Fibroblast of lung (primary cell): ENCODE data around the gene FGF16. TPM values are rescaled to one million over a fixed set of nuclear protein-coding genes. Genes with fewer than 3 reads are reported as not detected.

Experiments used
- DNase-seq, 2 donors: peaks; one replicate each; pipeline versions ENCODE4 v3.0.0 to v3.0.0-alpha.2; 2010; ENCODE audit warnings: low read depth in 2 of 2
- H2AFZ ChIP-seq: 2 replicates; pipeline ENCODE4 v1.5.1; 2012; ENCODE audit warnings: low read length, control low read depth, inconsistent platforms
- H3K27ac ChIP-seq: 2 replicates; pipeline ENCODE4 v1.5.1; 2011; ENCODE audit warnings: low read length, control low read depth; ENCODE audit not compliant: insufficient read depth
- H3K27me3 ChIP-seq: 2 replicates; pipeline ENCODE4 v1.5.1; 2011; ENCODE audit warnings: mild to moderate bottlenecking, low read length; ENCODE audit not compliant: control insufficient read depth, insufficient read depth
- H3K36me3 ChIP-seq: 2 replicates; pipeline ENCODE4 v1.5.1; 2011; ENCODE audit warnings: low read length; ENCODE audit not compliant: control insufficient read depth, insufficient read depth
- H3K4me1 ChIP-seq: 2 replicates; pipeline ENCODE4 v1.5.1; 2011; ENCODE audit warnings: low read length; ENCODE audit not compliant: control insufficient read depth, insufficient read depth; ENCODE audit errors: extremely low read depth
- H3K4me2 ChIP-seq: 2 replicates; pipeline ENCODE4 v1.5.1; 2011; ENCODE audit warnings: low read length, control low read depth; ENCODE audit not compliant: insufficient read depth; ENCODE audit errors: extremely low read depth
- H3K4me3 ChIP-seq, 4 experiments: fragments of 200-600 bp in 1 of 4; sonication (generic) in 1 of 4; replicated peaks in 1 of 4; 2 replicates each; pipeline ENCODE4 v1.5.1; 2011 to 2016; ENCODE audit warnings: low read length in 4 of 4, low read depth in 3 of 4, mild to moderate bottlenecking in 3 of 4, control low read depth in 2 of 4, inconsistent platforms in 1 of 4, mixed read lengths in 1 of 4; ENCODE audit not compliant: insufficient read depth in 1 of 4; ENCODE audit errors: control extremely low read depth in 1 of 4
- H3K79me2 ChIP-seq: 2 replicates; pipeline ENCODE4 v1.5.1; 2012; ENCODE audit warnings: mild to moderate bottlenecking, low read length, inconsistent platforms; ENCODE audit not compliant: control insufficient read depth, insufficient read depth
- H3K9ac ChIP-seq: 2 replicates; pipeline ENCODE4 v1.5.1; 2011; ENCODE audit warnings: mild to moderate bottlenecking, low read length, control low read depth; ENCODE audit not compliant: insufficient read depth
- H3K9me3 ChIP-seq: 2 replicates; pipeline ENCODE4 v1.5.1; 2012; ENCODE audit warnings: low read depth, low read length; ENCODE audit not compliant: control insufficient read depth, insufficient read depth
- H4K20me1 ChIP-seq: 2 replicates; pipeline ENCODE4 v1.5.1; 2011; ENCODE audit warnings: low read length; ENCODE audit not compliant: control insufficient read depth, insufficient read depth; ENCODE audit errors: extremely low read depth
- EZH2 ChIP-seq: IDR thresholded peaks from 2 replicates; pipeline ENCODE4 v1.5.1; 2012; ENCODE audit warnings: low read length, control low read depth, mild to moderate bottlenecking; ENCODE audit errors: missing control alignments
- polyA plus RNA-seq, 2 donors: library from polyadenylated mRNA; depleted of rRNA in 1 of 2; stranded (reverse) in 1 of 2; unstranded in 1 of 2; fragments of >200 nt; gene quantifications; 2 replicates each; pipeline ENCODE4 v1.2.1, GENCODE V29; 2011 to 2012; ENCODE audit warnings: missing spikeins in 1 of 2
- total RNA-seq: library from RNA; depleted of rRNA; stranded (reverse); fragments of >200 nt; gene quantifications from 2 replicates; pipeline ENCODE4 v1.2.1, GENCODE V29; 2014
- TF ChIP-seq, protein P1 (sequence below), 2 donors: IDR thresholded peaks in 1 of 2; conservative IDR thresholded peaks in 1 of 2; 1 replicate in 1 of 2; 2 replicates in 1 of 2; pipeline ENCODE4 v1.5.1; 2011 to 2012; ENCODE audit warnings: low read length in 2 of 2, control low read depth in 1 of 2, inconsistent platforms in 1 of 2, low read depth in 1 of 2, mild to moderate bottlenecking in 1 of 2

The FGF16 gene
- total and polyA plus RNA-seq, 2 donors (not counting 1 experiment from before 2014, with no cell fraction given), result not detected

GRCh38 chrX:77428551-77428950, 18.6 kb upstream of the FGF16 start:
- H3K4me1 ChIP-seq, result peaks cover 4% of the 10 kb centered on the region
- H2AFZ ChIP-seq, result no peak overlapping the region
- H3K36me3 ChIP-seq, result no peaks in the 10 kb centered on the region
- H3K9ac ChIP-seq, result no peak overlapping the region
- no peaks in the 10 kb centered on the region for H3K27me3 ChIP-seq
- DNase-seq, result no peak
- no peaks in the 10 kb centered on the region for H3K9me3 ChIP-seq
- H4K20me1 ChIP-seq, result no peaks in the 10 kb centered on the region
- H3K4me2 ChIP-seq, result no peak overlapping the region
- TF ChIP-seq EZH2, result no peak
- TF ChIP-seq, protein P1, sequence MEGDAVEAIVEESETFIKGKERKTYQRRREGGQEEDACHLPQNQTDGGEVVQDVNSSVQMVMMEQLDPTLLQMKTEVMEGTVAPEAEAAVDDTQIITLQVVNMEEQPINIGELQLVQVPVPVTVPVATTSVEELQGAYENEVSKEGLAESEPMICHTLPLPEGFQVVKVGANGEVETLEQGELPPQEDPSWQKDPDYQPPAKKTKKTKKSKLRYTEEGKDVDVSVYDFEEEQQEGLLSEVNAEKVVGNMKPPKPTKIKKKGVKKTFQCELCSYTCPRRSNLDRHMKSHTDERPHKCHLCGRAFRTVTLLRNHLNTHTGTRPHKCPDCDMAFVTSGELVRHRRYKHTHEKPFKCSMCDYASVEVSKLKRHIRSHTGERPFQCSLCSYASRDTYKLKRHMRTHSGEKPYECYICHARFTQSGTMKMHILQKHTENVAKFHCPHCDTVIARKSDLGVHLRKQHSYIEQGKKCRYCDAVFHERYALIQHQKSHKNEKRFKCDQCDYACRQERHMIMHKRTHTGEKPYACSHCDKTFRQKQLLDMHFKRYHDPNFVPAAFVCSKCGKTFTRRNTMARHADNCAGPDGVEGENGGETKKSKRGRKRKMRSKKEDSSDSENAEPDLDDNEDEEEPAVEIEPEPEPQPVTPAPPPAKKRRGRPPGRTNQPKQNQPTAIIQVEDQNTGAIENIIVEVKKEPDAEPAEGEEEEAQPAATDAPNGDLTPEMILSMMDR (conservative IDR thresholded peaks at IDR 0.05 in 1 of 2, IDR thresholded peaks at IDR 0.05 in 1 of 2; ENCODE audit: low read depth in 1 of 2, low read length in 2 of 2), result no peak
- no peaks in the 10 kb centered on the region for H3K79me2 ChIP-seq
- H3K4me3 ChIP-seq, result no peak overlapping the region
- H3K27ac ChIP-seq, result no peak overlapping the region

DNA sequence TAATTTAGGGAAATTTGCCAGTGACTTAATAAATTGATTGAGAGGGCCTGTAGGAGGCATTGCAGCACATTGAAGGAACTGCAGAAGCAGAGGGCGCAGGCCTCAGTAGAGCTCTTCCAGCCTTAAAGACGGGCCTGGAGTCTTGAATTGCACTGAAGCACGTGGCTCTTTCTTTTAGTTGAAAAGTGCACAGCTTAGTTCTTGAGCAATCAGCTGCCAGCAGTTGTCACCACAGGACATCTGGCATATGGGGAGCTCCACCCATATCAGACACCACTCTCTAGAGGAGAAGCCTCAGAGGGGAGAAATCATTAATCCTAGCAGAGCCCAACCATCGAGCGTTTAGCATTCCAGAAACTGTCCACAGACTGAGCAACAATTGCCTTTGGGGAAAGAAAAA, 16.0 kb upstream of the FGF16 start:
- no peak for TF ChIP-seq EZH2
- TF ChIP-seq, protein P1 (conservative IDR thresholded peaks at IDR 0.05 in 1 of 2, IDR thresholded peaks at IDR 0.05 in 1 of 2; ENCODE audit: low read depth in 1 of 2, low read length in 2 of 2), result peak; percentile 21 to 46
- H3K4me1 ChIP-seq, result peaks cover 4% of the 10 kb centered on the region
- no peak overlapping the region for H2AFZ ChIP-seq
- H4K20me1 ChIP-seq, result no peaks in the 10 kb centered on the region
- H3K9ac ChIP-seq, result no peak overlapping the region
- no peaks in the 10 kb centered on the region for H3K9me3 ChIP-seq
- H3K4me3 ChIP-seq, result no peak overlapping the region
- H3K79me2 ChIP-seq, result no peaks in the 10 kb centered on the region
- no peaks in the 10 kb centered on the region for H3K36me3 ChIP-seq
- no peak overlapping the region for H3K27ac ChIP-seq
- no peaks in the 10 kb centered on the region for H3K27me3 ChIP-seq
- H3K4me2 ChIP-seq, result no peak overlapping the region
- DNase-seq, result peak; percentile 61 to 91

DNA sequence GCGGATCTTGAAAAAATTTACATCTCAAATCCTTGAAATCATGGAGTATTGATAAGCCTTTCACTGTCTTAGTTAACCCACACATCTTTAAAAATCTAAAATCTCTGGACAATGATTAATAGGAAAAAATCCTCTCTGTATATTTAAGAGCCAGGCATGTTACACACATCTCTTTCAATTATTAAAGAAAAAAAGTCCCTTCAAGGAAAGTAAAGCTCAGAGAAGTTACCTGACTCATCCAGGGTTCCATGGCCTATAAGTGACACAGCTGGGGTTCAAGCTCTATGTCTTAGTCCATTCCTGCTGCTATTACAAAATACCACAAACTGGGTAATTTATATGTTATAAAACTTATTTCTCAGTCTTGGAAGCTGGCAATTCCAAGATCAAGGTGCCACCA, 14.2 kb upstream of the FGF16 start:
- H3K36me3 ChIP-seq, result no peaks in the 10 kb centered on the region
- H3K27ac ChIP-seq, result no peak overlapping the region
- H3K9ac ChIP-seq, result no peak overlapping the region
- H3K4me1 ChIP-seq, result peaks cover 4% of the 10 kb centered on the region
- no peak overlapping the region for H3K4me2 ChIP-seq
- H2AFZ ChIP-seq, result no peak overlapping the region
- TF ChIP-seq, protein P1 (conservative IDR thresholded peaks at IDR 0.05 in 1 of 2, IDR thresholded peaks at IDR 0.05 in 1 of 2; ENCODE audit: low read depth in 1 of 2, low read length in 2 of 2), result no peak
- no peak for TF ChIP-seq EZH2
- no peaks in the 10 kb centered on the region for H3K27me3 ChIP-seq
- H3K79me2 ChIP-seq, result no peaks in the 10 kb centered on the region
- H3K4me3 ChIP-seq, result no peak overlapping the region
- no peak for DNase-seq
- H3K9me3 ChIP-seq, result no peaks in the 10 kb centered on the region
- H4K20me1 ChIP-seq, result no peaks in the 10 kb centered on the region
